ENCODE measurements around the gene DNAH5. TPM values are rescaled to one million over a fixed set of nuclear protein-coding genes. Genes with fewer than 3 reads are reported as not detected.
A peak's percentile ranks its signal among the peaks of the same experiment; 100 is the strongest.

Gene DNAH5
- total and polyA plus RNA-seq, 2 experiments from 2014 or later, result 0.56 to 0.97 TPM

- ATAC-seq (peak; percentile 74), DNase-seq (ENCODE audit: low spot score) (peak; percentile 23)
- Mint-ChIP-seq H3K4me3 (no peak overlapping the region), H3K9me3 (no peaks in the 10 kb centered on the region), H3K36me3 (ENCODE audit: low read depth) (no peaks in the 10 kb centered on the region), H3K27ac (no peak overlapping the region), H3K27me3 (ENCODE audit: insufficient read depth, low read depth, poor library complexity) (no peaks in the 10 kb centered on the region), H3K4me1 (peaks cover 39% of the 10 kb centered on the region)
- Histone ChIP-seq H3K27me3 (ENCODE audit: insufficient read depth) (no peaks in the 10 kb centered on the region), H3K4me3 (no peak overlapping the region), H3K9me2 (ENCODE audit: insufficient read depth) (peaks cover 10% of the 10 kb centered on the region; the same call in 1 of the 2 replicates), H3K4me1 (ENCODE audit: insufficient read depth) (peaks cover 30% of the 10 kb centered on the region), H3K27ac (ENCODE audit: low read depth) (no peak overlapping the region), H3K4me2 (no peak overlapping the region), H3K36me3 (ENCODE audit: insufficient read depth) (no peaks in the 10 kb centered on the region), H3K79me2 (replicated peaks; ENCODE audit: insufficient read depth) (no peaks in the 10 kb centered on the region), H4K20me1 (replicated peaks; ENCODE audit: insufficient read depth) (no peaks in the 10 kb centered on the region), H2AFZ (no peak overlapping the region), H3F3A (replicated peaks; ENCODE audit: low read depth) (no peaks in the 10 kb centered on the region)
- TF ChIP-seq CREB1 (CRISPR knock-in tag; IDR thresholded peaks at IDR 0.05; ENCODE audit: low read depth) (no peak), ZNF462 (CRISPR knock-in tag; IDR thresholded peaks at IDR 0.05) (no peak), REST (IDR thresholded peaks at IDR 0.05; ENCODE audit: unreplicated experiment) (no peak), POLR2AphosphoS5 (IDR thresholded peaks at IDR 0.05; ENCODE audit: low read depth) (no peak), STAT1 (IDR thresholded peaks at IDR 0.05; ENCODE audit: unreplicated experiment) (no peak), JUNB (IDR thresholded peaks at IDR 0.05; ENCODE audit: unreplicated experiment) (no peak), CTCF (conservative IDR thresholded peaks at IDR 0.05; ENCODE audit: low read depth in 2 of 2) (no peak), ETS1 (IDR thresholded peaks at IDR 0.05) (no peak)
Observed at GRCh38 chr5:13943676-13944075, 812 bp downstream of the DNAH5 start.

Measured in GM23338 (cell line).